NCI-H1694 (cell line): ENCODE measurements around the gene NFIX.
"Not testable (repeated sequence)": the region's sequence is repeated elsewhere in the genome, so short reads cannot be mapped to it uniquely, and the experiment has no call there.

Source experiments
- DNase-seq: peaks from one replicate; lab custom pipeline; 2025; lab: John Stamatoyannopoulos, UW

The NFIX gene

GRCh38 chr19:12957389-12957952 lies 37.8 kb upstream of the NFIX start:
- not testable (repeated sequence) for DNase-seq

- DNase-seq = no peak
Observed at GRCh38 chr19:12959481-12959880, 35.8 kb upstream of the NFIX start.

DNA sequence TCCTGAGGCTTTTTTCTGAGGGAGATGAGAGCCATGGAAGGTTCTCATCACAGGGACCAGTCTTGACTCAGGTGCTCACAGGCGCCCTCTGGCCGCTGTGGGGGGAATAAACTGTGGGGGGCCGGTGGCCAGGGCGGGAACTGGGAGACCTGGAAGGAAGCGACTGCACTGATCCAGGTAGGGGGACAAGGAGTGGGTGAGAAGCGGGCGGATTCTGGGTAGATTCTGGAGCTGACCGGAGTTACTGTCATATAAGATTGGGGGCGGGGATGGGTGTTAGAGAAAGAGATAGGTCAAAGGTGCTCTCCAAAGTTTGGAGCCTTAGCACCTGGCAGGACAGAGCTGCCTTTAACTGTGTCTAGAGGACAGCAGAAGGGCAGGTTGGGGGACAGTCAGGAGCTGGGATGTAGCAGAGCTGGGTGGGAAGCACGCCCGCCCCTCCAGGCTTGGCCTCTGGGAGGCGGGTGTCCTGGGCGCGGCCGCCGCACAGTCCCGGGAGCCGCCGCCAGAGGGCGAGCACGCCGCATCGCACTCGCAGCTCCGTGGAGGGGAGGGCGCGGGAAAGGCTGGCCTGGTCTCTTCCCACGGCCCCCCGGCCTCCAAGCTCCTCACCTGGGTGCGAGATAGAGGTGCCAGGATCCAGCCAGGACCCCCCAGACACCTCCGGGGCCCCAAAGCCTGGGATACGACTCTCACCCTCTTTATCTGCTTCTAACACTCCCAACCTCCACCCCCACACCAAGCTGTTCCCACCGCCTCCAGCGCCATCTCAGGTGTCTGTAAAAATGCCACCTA lies 30.1 kb upstream of the NFIX start:
- peak; percentile 42 for DNase-seq

DNA sequence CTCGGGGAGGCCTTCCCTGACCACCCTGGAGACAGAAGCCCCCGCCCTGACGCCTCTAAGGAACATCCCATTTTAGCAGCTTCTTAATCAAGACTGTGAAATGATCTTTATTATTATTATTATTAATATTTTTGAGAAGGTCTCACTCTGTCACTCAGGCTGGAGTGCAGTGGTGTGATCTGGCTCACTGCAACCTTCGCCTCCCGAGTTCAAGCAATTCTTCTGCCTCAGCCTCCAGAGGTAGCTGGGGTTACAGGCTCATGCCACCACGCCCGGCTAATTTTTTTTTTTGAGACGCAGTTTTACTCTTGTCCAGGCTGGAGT lies 29.5 kb upstream of the NFIX start:
- DNase-seq = no peak

- DNase-seq = no peak
Observed at GRCh38 chr19:12967907-12968306, 27.4 kb upstream of the NFIX start.

- peak; percentile 36 for DNase-seq
Observed at GRCh38 chr19:12969292-12969988, 25.8 kb upstream of the NFIX start, which contains the start of gene DAND5. Gene DAND5 (plus strand): TSS chr19:12969576. CDS start chr19:12969661, 85 bp downstream.

- no peak for DNase-seq
Observed at GRCh38 chr19:12970070-12970820, 25.0 kb upstream of the NFIX start.

DNA sequence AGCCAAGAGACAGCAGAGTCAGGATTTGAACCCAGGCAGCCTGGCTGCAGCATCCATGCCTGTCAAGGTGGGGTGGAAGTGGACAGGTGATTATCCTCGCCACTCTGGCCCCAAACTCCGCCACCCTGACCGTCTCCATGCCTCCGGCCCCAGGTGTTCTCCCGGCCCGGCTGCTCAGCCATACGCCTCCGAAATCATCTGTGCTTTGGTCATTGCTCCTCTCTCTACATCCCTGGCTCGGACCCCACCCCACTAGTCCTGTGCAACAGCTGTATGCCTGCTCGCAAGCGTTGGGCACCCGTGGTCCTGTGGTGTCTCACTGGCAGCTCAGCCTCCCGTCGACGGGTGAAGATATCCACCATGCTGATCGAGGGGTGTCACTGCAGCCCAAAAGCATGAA lies 22.0 kb upstream of the NFIX start:
- no peak for DNase-seq

DNA sequence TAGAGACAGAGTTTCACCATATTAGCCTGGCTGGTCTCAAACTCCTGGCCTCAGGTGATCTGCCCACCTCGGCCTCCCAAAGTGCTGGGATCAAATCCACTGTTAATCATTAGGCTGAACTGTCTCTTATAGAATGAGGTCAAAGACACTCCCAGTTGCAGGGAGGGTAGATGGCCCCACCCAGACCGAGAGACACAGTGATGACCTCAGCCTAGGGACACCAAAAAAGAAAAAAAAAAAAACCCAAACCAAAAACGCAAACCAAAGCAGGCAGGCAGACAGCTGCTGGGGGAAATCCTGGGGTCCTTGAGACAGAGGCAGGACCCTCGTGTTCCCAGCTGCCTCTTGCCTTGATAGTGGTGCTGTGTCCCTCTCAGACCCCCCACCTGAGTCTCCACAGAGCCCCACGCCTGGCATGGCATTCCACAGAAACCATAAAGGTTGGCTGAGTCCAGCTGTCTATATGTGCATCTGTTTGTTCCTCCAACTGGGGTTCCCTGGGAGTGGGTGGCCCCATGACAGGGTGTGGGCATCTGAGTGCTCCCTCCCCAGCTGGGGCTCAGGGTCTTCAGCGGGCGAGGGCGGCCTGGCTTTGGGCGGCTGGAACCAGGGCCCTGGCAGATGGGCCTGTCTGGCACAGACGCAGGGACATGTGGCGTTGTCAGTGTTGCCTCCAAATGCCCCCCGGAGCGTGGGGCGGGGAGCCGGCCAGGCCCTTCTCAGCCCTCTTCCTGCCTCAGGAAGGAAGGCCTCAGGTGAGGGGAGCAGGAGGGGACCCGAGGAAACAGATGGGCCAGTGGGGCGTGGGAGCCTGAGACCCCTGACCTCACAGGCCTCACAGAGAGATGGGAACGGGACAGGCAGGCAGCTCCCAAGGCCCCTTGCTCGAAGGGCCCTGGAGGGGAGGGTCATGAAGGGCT lies 20.7 kb upstream of the NFIX start:
- DNase-seq = peak; percentile 69

GRCh38 chr19:12975221-12975741 lies 20.0 kb upstream of the NFIX start:
- DNase-seq = peak; percentile 65

- not testable (repeated sequence) for DNase-seq
Observed at GRCh38 chr19:12976109-12976508, 19.2 kb upstream of the NFIX start.

DNA sequence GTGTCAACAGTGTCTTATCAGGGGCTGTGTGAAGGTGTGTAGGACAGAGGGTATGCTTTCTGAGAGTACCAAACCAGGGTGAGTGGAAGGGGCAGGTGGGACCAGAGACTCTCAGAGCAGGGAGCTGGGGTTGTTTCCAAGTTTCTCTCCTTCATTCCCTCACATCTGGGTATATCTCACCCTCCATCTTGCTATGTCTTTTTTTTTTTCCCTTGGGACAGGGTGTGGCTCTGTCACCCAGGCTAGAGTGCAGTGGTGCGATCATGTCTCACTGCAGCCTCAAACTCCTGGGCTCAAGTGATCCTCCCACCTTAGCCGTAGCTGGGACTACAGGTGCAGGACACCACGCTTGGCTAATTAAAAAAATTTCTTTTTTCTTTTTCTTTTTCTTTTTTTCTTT lies 15.3 kb upstream of the NFIX start:
- no peak for DNase-seq

DNA sequence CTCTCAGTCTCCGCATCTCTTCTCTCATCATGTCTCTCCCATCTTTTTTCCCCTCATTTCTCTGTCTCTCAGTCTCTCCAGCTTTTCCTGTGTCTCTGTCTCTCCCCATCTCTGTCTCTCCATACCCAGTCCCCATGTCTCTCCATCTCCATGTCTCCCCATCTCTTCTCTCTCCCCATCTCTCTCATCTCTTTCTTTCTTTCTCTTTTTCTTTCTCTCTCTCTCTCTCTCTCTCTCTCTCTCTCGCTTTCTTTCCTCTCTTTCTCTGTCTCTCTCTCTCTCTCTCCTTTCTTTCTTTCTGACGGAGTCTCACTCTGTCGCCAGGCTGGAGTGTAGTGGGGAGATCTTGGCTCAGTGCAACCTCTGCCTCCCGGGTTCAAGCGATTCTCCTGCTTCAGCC lies 12.6 kb upstream of the NFIX start:
- DNase-seq = no peak

- no peak for DNase-seq
Observed at GRCh38 chr19:12983091-12983490, 12.2 kb upstream of the NFIX start.

DNA sequence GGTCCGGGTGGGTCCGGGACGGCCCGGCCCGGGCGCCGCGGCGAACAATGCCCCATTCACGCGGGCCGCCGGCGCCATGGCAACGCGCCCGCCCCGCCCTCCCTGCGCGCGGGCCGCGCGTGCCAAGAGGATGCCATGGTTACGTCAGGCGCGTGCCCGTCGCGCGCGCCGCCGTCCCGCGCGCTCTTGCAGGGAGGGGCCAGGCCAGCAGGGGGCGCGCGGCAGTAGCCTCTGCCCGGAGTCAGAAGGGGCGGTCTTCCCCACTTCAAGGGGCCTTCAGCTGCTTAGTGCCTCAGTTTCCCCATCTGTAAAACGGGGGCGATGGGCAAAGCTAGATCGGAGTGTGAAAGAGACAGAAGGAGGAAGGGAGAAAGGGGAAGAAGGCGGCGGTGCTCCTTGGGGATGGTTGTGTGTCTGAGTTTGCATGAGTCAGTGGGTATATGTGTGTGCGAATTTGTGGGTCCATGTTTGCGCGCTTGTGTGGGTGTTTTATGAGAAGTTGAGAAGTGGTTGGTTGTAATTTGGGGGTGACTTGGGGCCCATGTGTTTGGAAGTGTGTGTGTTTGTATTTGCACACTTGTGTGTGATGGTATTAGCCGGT lies 11.6 kb upstream of the NFIX start:
- peak; percentile 8 for DNase-seq

- DNase-seq = no peak
Observed at GRCh38 chr19:12984143-12984627, 11.1 kb upstream of the NFIX start.

GRCh38 chr19:12984683-12985048 lies 10.6 kb upstream of the NFIX start:
- DNase-seq = no peak

DNA sequence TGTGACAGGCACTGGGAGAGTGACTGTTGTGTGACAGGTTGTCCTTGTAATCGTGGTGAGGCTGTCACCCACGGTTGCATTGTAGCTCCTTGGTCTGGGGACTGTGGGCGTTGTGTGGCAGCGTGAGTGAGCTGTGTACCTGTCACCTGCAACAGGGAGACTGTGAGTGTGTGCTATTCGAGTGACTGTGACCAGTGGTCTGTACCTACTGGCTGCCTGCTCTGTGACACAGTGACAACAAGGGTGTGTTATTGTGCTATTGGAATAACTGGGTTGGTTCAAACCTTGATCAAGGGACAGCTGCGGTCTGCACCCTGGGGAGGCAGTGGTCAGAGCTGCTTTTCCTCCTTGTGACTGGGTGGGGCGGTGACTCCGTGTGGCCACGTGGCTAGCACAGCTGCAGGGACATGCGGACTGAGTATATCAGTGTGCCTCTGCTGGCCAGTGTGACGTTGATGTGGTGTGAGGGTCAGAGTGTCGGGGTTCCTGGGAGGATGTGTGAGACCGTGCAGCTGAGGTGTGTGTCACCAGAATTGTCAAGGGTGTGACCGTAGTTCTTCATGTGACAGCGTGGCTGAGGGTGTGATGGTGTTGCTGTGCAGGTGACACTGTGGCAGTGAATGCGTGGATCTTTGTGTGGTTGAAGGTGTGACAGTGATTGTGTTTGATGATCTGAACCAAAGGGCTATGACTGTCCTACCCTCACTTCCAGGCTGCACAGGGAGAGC lies 10.1 kb upstream of the NFIX start:
- no peak for DNase-seq

DNA sequence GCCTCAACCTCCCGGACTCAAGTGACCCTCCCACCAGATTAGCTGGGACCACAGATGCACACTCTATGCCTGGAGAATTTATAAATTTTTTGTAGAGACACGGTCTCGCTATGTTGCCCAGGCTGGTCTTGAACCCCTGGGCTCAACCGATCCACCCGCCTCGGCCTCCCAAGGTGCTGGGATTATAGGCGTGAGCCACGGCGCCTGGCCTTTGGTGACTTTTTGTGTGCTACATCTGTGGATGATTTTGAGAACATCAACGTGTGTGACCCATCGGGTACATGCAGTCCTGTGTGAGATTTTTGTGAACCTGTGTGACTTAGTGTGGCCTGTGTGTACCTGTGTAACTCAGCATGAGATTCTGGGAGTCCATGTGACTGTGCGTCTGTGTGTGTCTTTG lies 8.5 kb upstream of the NFIX start:
- no peak for DNase-seq

DNA sequence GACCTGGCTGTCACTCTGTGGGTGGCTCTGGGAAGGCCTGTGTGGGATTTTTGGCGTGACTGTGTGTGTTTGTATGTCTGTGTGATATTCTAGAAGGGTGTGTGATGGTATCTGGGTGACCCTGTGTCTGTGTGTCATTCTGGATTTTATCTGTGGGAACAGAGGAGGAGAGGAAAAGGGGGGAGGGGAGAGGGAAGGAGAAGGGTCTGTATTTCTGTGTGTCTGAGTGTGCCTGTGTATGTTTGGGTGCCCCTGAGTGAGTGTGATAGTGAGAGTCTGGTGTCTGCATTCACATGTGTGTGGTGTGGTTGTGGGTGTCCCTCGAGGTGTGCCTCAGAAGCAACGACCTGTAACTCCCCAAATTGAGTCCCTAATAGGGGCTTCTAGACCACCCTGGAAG lies 8.1 kb upstream of the NFIX start:
- no peak for DNase-seq
